Thyroid gland (tissue), 4 donors: Measurements from ENCODE around the gene ZZZ3.

Experiments used
- POLR2A ChIP-seq, 2 donors: fragments of 450-650 bp; IDR thresholded peaks; one replicate each; pipeline ENCODE4 v1.6.1; 2017; ENCODE audit warnings: antibody characterized with exemption in 2 of 2, mild to moderate bottlenecking in 2 of 2, moderate library complexity in 1 of 2
- TF ChIP-seq, protein P1 (sequence below), 6 experiments: fragments of 200-600 bp in 3 of 6; fragments of 450-650 bp in 3 of 6; sonication (generic) in 3 of 6; IDR thresholded peaks; one replicate each; pipeline ENCODE4 v1.5.1; 2016 to 2019; ENCODE audit warnings: antibody characterized with exemption in 6 of 6, mild to moderate bottlenecking in 2 of 6, inconsistent platforms in 1 of 6, moderate library complexity in 1 of 6

GRCh38 chr1:77671836-77672235, 10.6 kb downstream of the ZZZ3 start:
- TF ChIP-seq, protein P1, sequence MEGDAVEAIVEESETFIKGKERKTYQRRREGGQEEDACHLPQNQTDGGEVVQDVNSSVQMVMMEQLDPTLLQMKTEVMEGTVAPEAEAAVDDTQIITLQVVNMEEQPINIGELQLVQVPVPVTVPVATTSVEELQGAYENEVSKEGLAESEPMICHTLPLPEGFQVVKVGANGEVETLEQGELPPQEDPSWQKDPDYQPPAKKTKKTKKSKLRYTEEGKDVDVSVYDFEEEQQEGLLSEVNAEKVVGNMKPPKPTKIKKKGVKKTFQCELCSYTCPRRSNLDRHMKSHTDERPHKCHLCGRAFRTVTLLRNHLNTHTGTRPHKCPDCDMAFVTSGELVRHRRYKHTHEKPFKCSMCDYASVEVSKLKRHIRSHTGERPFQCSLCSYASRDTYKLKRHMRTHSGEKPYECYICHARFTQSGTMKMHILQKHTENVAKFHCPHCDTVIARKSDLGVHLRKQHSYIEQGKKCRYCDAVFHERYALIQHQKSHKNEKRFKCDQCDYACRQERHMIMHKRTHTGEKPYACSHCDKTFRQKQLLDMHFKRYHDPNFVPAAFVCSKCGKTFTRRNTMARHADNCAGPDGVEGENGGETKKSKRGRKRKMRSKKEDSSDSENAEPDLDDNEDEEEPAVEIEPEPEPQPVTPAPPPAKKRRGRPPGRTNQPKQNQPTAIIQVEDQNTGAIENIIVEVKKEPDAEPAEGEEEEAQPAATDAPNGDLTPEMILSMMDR (IDR thresholded peaks at IDR 0.05), result no peak
- TF ChIP-seq POLR2A (IDR thresholded peaks at IDR 0.05), result no peak
